Hepatocyte (in vitro differentiated cells): ENCODE results near the gene AOC3. TPM values are rescaled to one million over a fixed set of nuclear protein-coding genes. Genes with fewer than 3 reads are reported as not detected.
A peak's percentile ranks its signal among the peaks of the same experiment; 100 is the strongest.

Source experiments
- DNase-seq: peaks from one replicate; pipeline ENCODE4 v3.0.0-alpha.2; 2016; ENCODE audit warnings: low spot score
- H2AFZ ChIP-seq: fragments of 200-600 bp; sonication (generic); 2 replicates; pipeline ENCODE4 v1.6.0; 2016; ENCODE audit warnings: antibody characterized with exemption, mild to moderate bottlenecking
- H3K27ac ChIP-seq: fragments of 200-600 bp; sonication (generic); 2 replicates; pipeline ENCODE4 v1.5.1; 2016; ENCODE audit warnings: mild to moderate bottlenecking
- H3K27me3 ChIP-seq: fragments of 200-600 bp; sonication (generic); 2 replicates; pipeline ENCODE4 v1.6.1; 2016
- H3K36me3 ChIP-seq: fragments of 200-600 bp; sonication (generic); replicated peaks from 2 replicates; pipeline ENCODE4 v1.5.1; 2016; ENCODE audit warnings: low read depth; ENCODE audit not compliant: insufficient read depth
- H3K4me1 ChIP-seq: fragments of 200-600 bp; sonication (generic); 2 replicates; pipeline ENCODE4 v1.5.1; 2016; ENCODE audit warnings: mild to moderate bottlenecking, moderate library complexity; ENCODE audit not compliant: insufficient read depth
- H3K4me2 ChIP-seq: fragments of 200-600 bp; sonication (generic); 2 replicates; pipeline ENCODE4 v1.6.0; 2016
- H3K4me3 ChIP-seq: fragments of 200-600 bp; sonication (generic); 2 replicates; pipeline ENCODE4 v1.5.1; 2016; ENCODE audit warnings: mild to moderate bottlenecking
- H3K79me2 ChIP-seq: fragments of 200-600 bp; sonication (generic); 2 replicates; pipeline ENCODE4 v1.6.0; 2017; ENCODE audit warnings: mild to moderate bottlenecking
- H3K9me2 ChIP-seq: fragments of 200-600 bp; sonication (generic); replicated peaks from 2 replicates; pipeline ENCODE4 v1.6.0; 2017; ENCODE audit warnings: mild to moderate bottlenecking; ENCODE audit not compliant: insufficient read depth
- H3K9me3 ChIP-seq: fragments of 200-600 bp; sonication (generic); 2 replicates; pipeline ENCODE4 v1.5.1; 2016; ENCODE audit warnings: low read depth, mild to moderate bottlenecking
- H4K20me1 ChIP-seq: fragments of 200-600 bp; sonication (generic); 2 replicates; pipeline ENCODE4 v1.6.0; 2016; ENCODE audit warnings: mild to moderate bottlenecking; ENCODE audit not compliant: insufficient read depth, poor library complexity, severe bottlenecking
- CTCF ChIP-seq: fragments of 200-600 bp; sonication (generic); IDR thresholded peaks from 2 replicates; pipeline ENCODE4 v1.5.1; 2016; ENCODE audit warnings: antibody characterized with exemption, mild to moderate bottlenecking; ENCODE audit not compliant: poor library complexity
- EZH2 ChIP-seq: fragments of 200-600 bp; sonication (generic); IDR thresholded peaks from 2 replicates; pipeline ENCODE4 v1.6.1; 2016; ENCODE audit warnings: antibody characterized with exemption, mild to moderate bottlenecking, borderline replicate concordance
- EZH2phosphoT487 ChIP-seq: fragments of 200-600 bp; sonication (generic); IDR thresholded peaks from one replicate; pipeline ENCODE4 v1.6.1; 2018; ENCODE audit warnings: antibody characterized with exemption, mild to moderate bottlenecking, low read depth, moderate library complexity; ENCODE audit not compliant: unreplicated experiment, severe bottlenecking
- WGBS: methylation state at CpG from one replicate; pipeline ENCODE4 v1.1.6; 2016; ENCODE audit warnings: low lambda C conversion rate; ENCODE audit errors: missing lambda C conversion rate; 5-methylcytosine and 5-hydroxymethylcytosine counted together
- polyA plus RNA-seq: library from polyadenylated mRNA; unstranded; fragments of >200 nt; fragmentation: Nextera tagmentation; extraction: Ambion mirVana; gene quantifications from 2 replicates; pipeline ENCODE4 v1.2.1, GENCODE V29; 2016
- total RNA-seq: library from RNA; depleted of rRNA; stranded (reverse); fragments of >200 nt; gene quantifications from 2 replicates; pipeline ENCODE4 v1.2.3, GENCODE V29; 2014

AOC3 gene
- total and polyA plus RNA-seq, 2 experiments from 2014 or later = 1.9 to 2.5 TPM

GRCh38 chr17:42843358-42843934 lies 7.6 kb upstream of the AOC3 start:
- Histone ChIP-seq H2AFZ (no peak overlapping the region), H3K4me2 (no peak overlapping the region), H3K9me2 (no peaks in the 10 kb centered on the region), H3K79me2 (no peaks in the 10 kb centered on the region), H3K27ac (no peak overlapping the region), H4K20me1 (no peaks in the 10 kb centered on the region), H3K36me3 (no peaks in the 10 kb centered on the region), H3K4me3 (no peak overlapping the region), H3K27me3 (no peaks in the 10 kb centered on the region), H3K9me3 (no peaks in the 10 kb centered on the region), H3K4me1 (no peaks in the 10 kb centered on the region)
- TF ChIP-seq EZH2phosphoT487 = no peak
- peak; percentile 85 for TF ChIP-seq CTCF
- peak; percentile 80 for DNase-seq
- 45% methylated on average over 6 of the region's 6 CpGs for WGBS

DNA sequence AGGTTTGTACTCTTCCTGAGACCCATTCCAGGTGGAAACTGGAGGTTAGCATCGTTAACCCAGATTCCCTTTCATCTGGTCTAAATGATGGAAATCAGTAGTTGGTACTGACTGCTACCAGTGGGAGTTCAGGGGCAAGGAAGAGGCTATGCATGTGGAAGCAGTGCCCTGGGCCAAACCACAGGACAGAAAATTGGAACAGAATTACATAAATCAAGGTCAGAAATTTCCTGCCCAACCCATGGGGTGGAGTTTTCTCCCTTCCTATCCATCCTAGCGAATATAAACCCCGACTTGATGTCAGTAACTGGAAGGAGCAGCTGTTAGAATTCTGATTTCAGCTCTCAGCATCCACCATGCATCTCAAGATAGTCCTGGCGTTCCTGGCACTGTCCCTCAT lies 6.7 kb upstream of the AOC3 start, which contains the start of gene AOC2:
TSS of gene AOC2 (plus strand) at position 310 of the 400 bp plus-strand sequence. CDS start at position 357, 47 bp downstream.
- WGBS = 91% methylated on average over 4 of the region's 4 CpGs
- no peaks in the 10 kb centered on the region for H3K9me3 ChIP-seq
- no peaks in the 10 kb centered on the region for H4K20me1 ChIP-seq
- no peak for DNase-seq
- H2AFZ ChIP-seq = no peak within 1 kb of the TSS
- no peak for TF ChIP-seq CTCF
- H3K4me2 ChIP-seq = no peak within 1 kb of the TSS
- H3K36me3 ChIP-seq = no peaks in the 10 kb centered on the region
- H3K4me1 ChIP-seq = no peaks in the 10 kb centered on the region
- no peak within 1 kb of the TSS for H3K27ac ChIP-seq
- no peaks in the 10 kb centered on the region for H3K79me2 ChIP-seq
- H3K27me3 ChIP-seq = no peaks in the 10 kb centered on the region
- no peaks in the 10 kb centered on the region for H3K9me2 ChIP-seq
- no peak within 1 kb of the TSS for H3K4me3 ChIP-seq

DNA sequence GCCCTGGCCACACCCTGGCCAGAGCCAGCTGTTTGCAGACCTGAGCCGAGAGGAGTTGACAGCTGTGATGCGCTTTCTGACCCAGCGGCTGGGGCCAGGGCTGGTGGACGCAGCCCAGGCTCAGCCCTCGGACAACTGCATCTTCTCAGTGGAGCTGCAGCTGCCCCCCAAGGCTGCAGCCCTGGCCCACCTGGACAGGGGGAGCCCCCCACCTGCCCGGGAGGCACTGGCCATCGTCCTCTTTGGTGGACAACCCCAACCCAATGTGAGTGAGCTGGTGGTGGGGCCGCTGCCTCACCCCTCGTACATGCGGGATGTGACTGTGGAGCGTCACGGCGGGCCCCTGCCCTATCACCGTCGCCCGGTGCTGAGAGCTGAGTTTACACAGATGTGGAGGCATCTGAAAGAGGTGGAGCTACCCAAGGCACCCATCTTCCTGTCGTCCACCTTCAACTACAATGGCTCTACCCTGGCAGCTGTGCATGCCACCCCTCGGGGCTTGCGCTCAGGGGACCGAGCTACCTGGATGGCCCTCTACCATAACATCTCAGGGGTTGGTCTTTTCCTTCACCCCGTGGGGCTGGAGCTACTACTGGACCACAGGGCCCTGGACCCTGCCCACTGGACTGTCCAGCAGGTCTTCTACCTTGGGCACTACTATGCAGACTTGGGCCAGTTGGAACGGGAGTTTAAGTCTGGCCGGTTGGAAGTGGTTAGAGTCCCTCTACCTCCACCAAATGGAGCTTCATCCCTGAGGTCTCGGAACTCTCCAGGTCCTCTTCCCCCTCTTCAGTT lies 6.0 kb upstream of the AOC3 start:
- 95% methylated on average over 20 of the region's 24 CpGs for WGBS
- Histone ChIP-seq H3K79me2 (no peaks in the 10 kb centered on the region), H3K27ac (no peak overlapping the region), H4K20me1 (no peaks in the 10 kb centered on the region), H3K4me2 (no peak overlapping the region), H2AFZ (no peak overlapping the region), H3K9me2 (no peaks in the 10 kb centered on the region), H3K36me3 (no peaks in the 10 kb centered on the region), H3K4me1 (no peaks in the 10 kb centered on the region), H3K27me3 (peaks cover 6% of the 10 kb centered on the region), H3K9me3 (no peaks in the 10 kb centered on the region), H3K4me3 (no peak overlapping the region)
- TF ChIP-seq EZH2 = no peak
- TF ChIP-seq EZH2phosphoT487 = no peak
- no peak for TF ChIP-seq CTCF
- no peak for DNase-seq
